ENCODE measurements around the gene PRKAG2.
"Not testable (repeated sequence)": the region's sequence is repeated elsewhere in the genome, so short reads cannot be mapped to it uniquely, and the experiment has no call there.

The PRKAG2 gene

DNA sequence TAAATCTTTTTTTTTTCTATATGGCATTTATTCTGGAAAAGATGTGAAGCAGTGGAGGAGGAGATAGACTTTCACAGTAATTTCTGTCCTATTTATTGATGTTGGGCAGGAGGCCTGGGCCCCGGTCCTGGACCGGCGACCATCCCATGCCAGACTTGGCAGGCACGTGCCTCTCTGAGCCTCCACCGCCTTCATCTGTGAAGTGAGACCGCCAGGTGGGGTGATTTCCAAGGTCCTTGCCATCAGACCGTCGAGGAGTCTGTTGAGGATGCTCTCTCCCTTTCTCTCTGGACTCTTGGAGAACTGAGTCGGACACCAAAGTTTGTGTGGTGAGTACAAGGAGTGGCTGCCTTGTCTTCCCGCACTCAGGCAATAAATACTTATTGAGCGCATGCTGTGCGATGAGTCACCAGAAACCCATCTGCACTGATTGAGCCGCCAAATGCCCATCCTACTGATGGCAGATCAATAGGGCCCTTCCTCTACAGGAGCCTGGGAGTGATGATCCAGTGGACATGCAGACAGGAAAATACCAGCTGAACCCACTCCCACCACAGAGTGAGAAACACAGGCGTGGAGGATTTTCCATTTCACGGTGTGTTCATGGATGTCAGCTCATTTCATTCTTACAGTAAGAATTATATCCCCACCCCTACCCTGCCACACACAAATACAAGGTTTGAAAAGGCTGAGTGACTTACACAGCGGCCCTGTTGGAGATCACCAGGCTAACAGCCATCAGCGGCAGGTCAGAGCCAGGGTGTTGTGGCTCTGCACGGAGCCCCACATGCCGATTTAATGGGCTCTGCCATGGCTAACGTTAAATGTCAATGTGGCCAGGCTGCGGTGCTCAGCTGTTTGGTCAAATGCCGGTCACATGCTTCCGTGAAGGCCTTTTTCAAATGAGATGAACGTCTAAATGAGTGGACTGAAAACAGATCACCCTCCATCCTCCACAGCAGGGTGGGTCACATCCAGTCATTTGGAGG lies 11.5 kb upstream of the PRKAG2 start:
- DNase-seq (ENCODE audit: low read depth, low spot score): no peak
- H3K27ac ChIP-seq: no peak overlapping the region

DNA sequence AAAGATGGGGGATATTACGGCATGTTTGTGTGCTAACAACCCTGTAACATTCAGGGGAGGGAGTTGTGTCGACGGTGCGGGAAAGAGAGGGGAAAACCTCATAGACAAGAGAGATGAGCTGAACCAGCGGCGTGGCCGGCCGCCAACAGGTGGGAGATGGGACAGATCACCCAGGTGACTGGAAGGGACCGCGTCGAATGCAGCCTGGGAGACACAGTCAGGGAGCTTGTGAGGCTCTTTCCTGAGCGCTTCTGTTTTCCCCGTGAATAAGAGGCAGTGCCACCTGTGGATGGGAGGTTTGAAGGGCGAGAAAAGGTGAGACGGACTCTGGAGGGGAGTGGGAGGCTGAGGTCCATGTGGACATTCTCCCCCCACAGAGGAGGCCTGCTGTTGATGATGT lies 9.9 kb upstream of the PRKAG2 start:
- no peak for DNase-seq (ENCODE audit: low read depth, low spot score)

DNA sequence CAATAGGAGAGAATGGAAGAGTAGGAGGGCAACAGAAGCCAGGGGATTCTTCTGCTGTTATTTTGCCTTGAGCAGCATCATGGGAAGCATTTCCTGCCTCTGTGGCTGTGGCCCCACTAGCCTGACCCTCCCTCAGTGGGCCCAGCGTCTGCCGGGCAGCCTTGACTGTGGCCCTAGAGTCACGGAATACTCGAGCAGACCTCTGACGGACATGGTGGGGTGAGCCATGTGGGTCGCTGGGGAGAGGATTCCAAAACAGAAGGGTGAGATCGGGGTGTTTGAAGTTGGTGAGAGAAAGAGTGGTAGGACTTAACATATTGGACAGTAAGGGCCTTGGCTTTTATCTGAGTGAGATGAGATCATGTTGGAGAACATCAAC lies 8.3 kb upstream of the PRKAG2 start:
- no peak overlapping the region for H3K27ac ChIP-seq
- DNase-seq (ENCODE audit: low read depth, low spot score): no peak

More for the DNA sequence above, 9.9 kb upstream of the PRKAG2 start:
- H3K27ac ChIP-seq: no peak overlapping the region

DNA sequence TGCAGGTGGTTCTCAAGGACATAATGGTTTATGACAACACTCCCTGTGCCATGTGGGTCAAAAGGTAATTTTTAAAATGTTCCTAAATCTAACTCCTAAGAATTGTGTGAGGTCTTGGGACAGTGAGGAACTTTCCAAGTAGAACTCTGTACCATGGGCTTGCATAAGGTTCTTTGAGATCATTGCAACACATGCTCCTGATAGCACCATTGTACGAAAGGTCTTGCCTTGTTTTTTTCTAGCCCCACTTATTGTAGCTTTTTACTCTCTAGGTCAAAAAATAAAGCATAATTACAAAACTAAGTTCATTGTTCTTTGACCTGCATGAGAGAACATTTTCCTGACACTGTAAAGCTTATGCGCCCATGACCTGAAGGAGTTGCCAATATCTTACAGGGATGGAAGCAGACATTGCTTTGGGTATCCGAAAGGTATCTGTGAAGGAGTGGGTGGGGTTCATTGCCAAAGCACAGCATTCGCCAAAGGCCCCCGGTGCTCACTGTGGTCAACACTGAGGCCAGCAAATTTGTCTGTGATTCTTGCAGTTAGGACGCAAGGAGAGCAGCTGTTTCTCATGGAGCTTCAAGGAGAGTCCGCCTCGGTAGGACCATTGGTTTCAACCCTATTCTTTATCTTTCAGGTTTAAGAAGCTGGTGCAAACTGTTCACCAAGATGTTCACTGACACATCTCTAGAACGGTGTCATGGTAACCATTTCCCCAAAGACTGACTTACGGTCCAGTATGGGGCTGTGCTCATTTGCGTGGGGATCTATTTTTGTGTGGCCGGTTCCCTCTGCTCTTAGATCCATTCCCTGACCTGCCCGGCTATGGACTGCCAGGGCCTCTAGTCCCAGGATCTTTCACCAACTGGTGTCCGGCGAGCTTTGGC lies 7.6 kb upstream of the PRKAG2 start:
- DNase-seq (ENCODE audit: low read depth, low spot score): no peak
- no peak overlapping the region for H3K27ac ChIP-seq

DNA sequence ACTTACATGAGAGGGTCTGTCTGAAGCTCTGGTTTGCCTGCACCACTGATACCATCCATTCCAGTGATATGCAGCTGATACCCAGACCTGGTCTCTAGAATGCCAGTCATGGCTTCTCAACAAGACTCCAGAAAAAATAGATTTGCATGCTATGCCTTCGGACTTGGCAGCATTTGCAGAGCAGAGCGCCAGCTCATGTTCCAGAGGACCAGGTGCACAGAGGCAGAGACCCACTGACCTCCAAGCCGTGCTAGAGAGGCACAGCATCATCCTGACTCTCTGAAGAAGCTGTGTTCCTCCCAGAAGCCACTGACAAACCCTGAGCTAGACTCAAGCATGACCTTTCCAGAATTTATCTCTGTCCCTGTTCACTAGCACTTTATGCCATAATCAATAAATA lies 6.9 kb upstream of the PRKAG2 start:
- H3K27ac ChIP-seq: no peak overlapping the region
- no peak for DNase-seq (ENCODE audit: low read depth, low spot score)

DNA sequence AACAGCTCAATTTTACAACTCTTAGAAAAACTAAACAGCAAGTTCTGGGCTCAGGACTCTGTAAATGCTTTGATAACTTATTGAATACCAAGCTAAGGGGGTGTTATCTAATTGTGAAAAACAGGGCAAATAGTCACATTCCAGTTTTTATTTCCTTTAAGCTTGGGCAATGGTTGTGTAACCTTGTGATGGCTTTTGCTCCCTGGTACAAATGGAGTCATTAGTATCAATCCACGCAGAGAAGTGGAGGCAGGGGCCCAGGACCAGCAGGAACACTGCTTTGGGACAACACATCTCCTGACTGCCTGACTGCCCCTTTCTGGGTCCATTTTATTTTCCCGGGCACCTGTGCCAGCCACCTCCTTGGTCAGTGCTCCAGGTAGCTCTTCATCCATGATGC lies 5.8 kb upstream of the PRKAG2 start:
- no peak overlapping the region for H3K27ac ChIP-seq
- DNase-seq (ENCODE audit: low read depth, low spot score): no peak

DNA sequence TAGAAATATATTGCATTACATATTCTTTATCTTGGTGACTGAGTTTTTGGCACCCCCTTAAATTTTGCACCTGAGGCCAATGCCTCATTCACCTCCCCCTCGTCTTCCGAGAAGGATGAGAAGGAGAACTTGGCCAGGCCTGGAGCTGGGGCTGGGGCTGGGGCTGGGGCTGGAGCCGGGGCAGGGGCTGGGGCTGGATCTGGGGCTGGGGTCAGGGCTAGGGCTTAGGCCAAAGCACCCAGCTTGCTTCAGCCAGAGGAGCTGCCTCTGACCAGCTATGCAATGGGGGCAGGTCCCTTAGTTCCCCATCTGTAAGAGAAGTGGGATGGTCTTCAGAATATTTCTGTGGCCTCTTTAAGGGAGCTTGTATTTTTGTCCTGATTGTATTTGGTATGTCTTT lies 3.8 kb upstream of the PRKAG2 start:
- no peak for DNase-seq (ENCODE audit: low read depth, low spot score)
- H3K27ac ChIP-seq: no peak overlapping the region

DNA sequence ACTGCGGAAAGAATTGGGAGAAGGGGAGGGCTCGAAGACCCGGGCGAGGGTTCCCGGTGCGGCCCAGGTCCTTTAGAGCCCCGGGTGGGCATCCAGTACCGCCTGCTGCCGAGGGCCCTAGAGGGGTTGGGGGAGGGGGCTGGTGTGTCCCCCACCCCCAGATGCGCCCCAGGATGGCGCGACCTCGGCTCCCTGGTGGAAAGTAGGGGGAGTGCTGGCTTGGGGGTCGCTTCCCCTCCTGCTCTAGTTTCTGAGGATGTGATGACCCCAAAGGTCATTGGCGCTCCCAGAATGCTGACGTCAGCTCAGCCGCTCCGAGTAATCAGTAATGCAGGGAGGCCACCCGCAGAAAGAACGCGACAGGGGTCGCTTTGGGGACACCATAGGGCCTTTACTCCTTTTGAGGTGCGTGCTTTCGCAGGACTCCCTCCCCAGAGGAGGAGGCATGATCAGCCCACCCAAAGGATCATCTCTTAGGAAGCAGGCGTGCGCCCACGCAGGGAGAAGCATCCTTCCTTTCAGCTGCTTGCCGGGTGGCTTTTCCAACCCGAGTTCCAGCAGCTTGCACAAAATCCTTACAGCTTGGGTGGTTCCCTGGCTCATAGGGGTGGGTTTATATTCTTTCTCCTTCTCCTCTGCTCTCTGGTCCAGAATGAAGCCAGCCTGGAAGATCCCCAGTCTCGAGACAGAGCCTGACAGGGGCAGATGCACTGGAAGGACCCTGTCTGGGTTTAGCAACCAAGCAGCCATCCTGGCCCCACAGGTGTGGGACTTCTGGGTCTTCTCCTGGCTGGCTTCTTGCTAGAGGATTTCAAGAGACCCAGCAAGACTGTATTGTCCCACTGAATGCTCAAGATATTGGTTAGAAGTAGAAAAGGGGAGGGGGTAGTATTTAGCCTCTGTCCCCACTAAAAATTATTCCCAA lies 1.3 kb upstream of the PRKAG2 start:
- H3K27ac ChIP-seq: no peak overlapping the region
- DNase-seq (ENCODE audit: low read depth, low spot score): no peak

DNA sequence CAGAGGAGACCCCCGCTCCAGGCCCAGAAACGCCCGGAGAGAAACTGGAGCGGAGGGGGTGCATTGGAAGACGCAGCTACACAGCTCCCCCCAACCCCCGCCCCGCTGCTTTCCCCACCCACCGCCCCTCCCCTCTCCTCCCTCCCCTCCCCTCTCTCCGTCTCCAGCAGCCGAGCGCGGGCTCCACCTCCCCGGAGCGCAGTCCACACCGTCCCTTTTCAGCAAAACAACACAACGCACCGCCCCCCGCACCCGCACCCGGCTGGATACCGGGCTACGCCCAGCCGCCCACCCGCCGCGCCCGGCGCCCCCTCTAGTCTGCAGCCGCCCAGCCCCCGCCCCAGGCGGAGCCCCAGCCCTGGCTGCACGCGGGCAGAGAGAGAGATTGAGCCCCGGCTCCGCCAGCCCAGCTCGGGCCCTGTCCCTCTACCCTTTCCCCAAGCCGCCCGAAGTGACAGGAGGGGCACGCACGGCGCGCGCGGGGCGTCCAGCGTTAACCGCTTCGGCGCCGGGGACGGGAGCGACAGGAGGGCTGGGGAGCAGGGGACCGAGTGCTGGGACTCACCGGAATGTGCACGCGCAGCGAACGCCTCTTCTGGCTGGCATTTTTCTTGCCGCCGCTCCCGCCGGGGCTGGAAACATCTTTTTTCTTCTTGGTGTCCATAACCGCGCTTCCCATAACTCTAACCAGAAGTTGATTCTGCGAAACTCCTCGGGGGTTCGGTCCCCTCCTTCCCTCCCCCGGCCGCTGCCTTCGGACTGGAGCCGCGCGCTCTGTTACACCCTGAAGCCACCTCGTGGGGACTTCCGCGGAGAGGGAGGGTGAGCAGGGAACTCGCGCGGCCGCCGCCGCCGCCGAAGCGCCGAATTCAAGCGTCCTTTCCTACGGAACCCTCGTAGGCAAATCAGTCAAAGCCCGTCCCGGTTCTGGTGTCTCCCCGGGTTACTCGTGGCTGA lies 695 bp downstream of the PRKAG2 start:
- H3K27ac ChIP-seq: no peak overlapping the region
- DNase-seq (ENCODE audit: low read depth, low spot score): no peak

DNA sequence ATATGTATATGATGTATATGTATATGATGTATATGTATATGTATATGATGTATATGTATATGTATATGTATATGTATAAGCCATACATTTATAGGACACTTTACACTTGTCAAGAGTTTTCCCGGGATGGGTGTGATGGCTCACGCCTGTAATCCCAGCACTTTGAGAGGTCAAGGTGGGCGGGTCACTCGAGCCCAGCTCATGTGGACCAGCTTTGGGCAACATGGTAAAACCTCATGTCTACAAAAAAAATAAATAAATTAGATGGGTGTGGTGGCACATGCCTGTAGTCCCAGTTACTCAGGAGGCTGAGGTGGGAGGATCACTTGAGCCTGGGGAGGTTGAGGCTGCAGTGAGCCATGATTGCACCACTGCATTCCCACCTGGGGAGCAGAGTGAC lies 2.4 kb downstream of the PRKAG2 start:
- H3K27ac ChIP-seq; DNase-seq (ENCODE audit: low read depth, low spot score): not testable (repeated sequence)

DNA sequence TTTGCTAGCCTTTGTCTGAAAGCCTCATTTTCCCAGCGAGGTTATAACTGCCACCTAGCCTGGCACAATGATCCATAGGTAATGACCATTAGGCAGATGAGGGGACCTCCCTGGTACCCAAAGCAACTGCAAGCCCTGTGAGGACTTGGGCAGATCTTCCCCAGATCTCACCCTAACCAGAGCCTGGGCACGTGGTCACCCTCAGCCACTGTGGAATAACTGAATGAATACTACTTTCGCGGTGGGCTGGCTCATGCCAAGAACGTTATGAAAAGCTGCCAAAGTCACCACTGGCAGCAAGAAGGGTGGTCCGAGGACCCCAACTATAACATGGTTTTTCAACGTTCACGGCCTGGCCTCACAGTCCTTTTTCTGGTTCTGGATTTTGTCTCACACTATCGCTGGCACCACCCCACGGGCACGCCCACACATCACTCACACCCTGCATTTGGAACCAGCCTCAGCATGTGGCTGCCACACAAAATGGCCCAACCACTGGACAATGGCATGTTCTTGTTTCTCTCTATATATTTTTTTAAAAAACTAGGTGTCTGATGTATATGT lies 3.4 kb downstream of the PRKAG2 start:
- DNase-seq (ENCODE audit: low read depth, low spot score): no peak
- no peak overlapping the region for H3K27ac ChIP-seq

DNA sequence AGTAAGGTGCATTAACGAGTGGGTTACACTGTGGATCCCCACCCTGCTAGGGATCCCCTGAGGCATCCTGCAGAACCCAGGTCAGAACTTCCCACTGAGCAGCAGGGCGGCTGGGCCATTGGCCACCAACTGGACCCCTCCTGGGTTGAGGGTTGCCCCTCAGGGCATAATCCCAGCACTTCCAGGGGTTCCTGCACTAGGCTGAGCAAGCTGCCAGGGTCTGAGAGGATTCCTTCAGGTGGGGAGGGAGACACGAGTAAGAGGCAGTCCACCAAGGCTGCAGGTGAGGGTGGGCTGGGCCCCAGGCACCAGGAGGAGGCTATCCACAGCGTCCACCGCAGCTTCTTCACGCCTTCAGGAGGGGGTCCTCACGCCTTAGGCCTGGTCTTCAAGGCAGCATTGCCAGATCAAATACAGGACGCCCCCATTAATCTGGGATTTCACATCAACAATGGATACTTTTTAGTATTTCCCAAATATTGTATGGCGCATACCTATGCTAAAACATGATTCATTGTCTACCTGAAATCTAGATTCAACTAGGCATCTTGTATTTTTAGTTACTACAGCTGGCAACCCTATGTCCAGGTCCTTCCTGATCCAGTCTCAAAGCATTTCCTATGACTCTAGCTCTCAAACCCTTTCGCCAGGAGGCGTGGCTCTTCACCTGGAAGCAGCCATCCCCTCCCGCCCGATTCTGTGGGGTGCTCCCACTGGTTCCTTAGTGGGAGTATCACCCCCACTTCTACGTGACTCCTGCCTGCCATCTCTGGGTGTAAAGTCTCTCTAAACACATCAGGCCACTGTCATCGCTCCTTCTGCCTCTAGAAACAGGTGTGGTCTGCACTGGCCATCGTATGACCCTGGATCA lies 4.1 kb downstream of the PRKAG2 start:
- H3K27ac ChIP-seq: no peak overlapping the region
- DNase-seq (ENCODE audit: low read depth, low spot score): no peak

DNA sequence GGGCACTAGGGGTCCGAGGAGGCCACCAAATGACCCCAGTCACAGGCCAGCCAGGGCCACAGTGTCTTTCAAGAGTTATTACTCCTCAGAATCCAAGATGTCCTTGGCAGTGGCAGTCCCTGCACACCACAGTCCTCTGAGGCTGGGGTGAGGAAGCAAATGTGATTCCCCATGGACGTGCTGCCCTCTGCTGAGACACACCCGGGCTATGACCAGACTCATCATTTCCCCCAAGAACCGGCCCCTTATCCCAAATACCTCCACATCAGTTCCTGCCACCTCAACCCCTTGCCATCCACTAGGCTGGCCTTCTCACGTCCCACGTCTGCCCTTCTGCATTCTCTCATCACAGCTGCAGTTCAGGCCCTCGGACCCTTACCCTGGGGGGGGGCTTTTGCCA lies 5.0 kb downstream of the PRKAG2 start:
- DNase-seq (ENCODE audit: low read depth, low spot score): no peak
- no peak overlapping the region for H3K27ac ChIP-seq

DNA sequence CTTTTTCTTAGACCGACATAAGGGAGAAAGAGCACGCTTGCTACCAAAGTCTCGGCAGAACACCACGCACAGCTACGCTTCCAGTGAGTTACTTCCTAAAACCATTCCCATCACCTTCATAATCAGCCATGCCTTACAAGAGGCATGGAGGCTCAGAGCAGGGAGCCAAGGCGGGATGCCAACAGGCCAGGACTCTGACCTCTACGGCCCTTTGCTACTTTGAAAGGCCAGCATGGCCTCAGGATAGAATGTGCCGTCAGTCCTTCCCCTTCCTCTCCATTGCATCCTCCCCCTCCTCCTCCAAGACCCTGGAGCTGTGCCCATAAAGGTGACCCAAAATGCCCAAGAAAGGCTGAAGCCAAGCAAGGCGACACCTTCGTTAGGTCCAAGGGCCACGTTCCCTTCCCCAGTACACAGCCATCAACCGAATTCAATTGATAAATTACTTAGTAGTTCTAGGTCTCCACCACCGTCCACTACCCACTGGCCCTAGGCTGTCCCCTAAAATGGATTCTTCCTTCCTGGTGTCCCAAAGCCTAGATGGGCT lies 5.7 kb downstream of the PRKAG2 start:
- DNase-seq (ENCODE audit: low read depth, low spot score): no peak
- H3K27ac ChIP-seq: no peak overlapping the region

DNA sequence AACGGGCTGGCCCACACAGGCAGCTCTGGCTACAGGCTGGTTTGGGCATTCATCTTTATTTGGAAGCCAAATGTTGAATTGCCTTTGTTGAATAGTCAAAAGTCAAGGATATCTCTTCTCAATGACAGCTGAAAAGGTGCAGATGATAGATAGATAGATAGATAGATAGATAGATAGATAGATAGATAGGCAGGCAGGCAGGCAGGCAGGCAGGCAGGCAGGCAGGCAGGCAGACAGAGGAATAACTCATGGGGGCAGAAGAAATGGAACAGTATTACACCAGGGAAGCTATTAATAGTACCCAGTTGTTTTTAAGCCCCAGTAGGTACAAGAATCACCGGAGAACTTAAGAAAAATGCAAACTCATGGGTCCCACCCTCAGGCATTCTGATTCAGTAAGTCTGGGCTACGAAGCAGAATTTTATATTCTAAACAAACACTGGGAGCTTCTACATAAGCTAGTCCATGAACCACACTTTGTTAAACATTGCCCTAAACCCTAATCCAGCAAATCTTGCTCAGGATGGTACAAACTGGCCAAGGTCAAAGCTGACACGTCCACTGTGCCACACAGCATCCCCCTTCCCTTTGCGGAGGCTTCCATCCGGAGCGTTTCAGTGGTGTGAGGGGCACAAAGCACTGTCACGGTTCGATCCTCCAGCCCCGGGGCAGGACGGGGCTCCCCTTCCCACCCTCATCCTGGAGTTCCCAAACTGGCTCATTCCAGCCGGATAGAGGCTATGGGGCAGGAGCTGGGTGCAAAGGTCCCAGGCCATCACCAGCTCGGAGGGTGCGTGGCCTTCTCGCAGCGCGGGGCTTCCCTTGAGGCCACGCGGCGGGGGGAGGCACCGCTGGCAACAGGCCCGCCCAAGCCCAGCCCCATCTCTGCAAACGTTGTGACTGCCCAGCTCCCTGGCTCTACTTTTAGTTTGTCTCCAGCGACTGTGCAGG lies 6.7 kb downstream of the PRKAG2 start:
- DNase-seq (ENCODE audit: low read depth, low spot score): no peak
- H3K27ac ChIP-seq: no peak overlapping the region

DNA sequence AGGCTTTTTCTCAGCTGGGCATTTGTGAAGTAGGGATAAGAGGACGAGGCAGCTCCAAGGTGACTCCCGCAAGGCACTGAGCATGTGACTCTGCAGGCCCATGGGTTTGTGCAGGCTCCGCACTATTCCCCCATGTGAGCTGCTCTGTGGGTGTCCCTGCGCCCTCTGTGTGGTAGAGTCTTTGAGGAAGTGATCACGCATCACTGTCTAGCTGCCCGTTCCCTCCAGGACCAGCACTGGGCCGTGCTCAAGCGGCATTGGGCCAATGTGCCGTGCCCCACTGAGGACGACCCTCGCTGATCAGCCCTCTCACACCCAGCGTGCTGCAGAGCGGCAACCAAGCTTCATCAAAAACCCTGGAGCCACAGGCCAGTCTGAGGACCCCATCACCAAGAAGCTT lies 7.5 kb downstream of the PRKAG2 start:
- H3K27ac ChIP-seq: no peak overlapping the region
- DNase-seq (ENCODE audit: low read depth, low spot score): no peak

DNA sequence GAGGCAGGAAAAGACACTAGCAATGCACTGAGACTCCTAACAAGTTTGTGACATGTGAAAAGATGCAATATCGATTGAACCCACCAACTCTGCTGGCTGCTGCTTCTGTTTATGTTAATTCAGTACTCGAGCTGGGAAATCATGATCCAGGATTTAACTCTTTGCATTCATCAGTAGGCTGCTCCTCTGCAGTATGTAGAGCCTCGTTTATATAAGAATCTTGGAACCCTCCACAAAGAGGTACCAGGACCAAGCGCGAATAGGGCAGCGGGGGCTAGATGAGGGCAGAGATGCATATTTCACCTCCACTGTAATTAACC lies 7.8 kb downstream of the PRKAG2 start:
- no peak for DNase-seq (ENCODE audit: low read depth, low spot score)
- no peak overlapping the region for H3K27ac ChIP-seq

Data from epithelial cell of prostate (primary cell).